HTR-8/SVneo (cell line): Measurements from ENCODE around the gene SMTNL1.
"Not testable (repeated sequence)": the region's sequence is repeated elsewhere in the genome, so short reads cannot be mapped to it uniquely, and the experiment has no call there.

Experiments
- DNase-seq: peaks from one replicate; pipeline ENCODE4 v3.0.0; 2011; ENCODE audit warnings: low spot score, mixed read lengths; ENCODE audit not compliant: insufficient read length
- FAIRE-seq: peaks from 2 replicates; lab custom pipeline; 2011; peaks lifted over from hg19 to GRCh38; lab: Jason Lieb, UNC

SMTNL1 gene

DNA sequence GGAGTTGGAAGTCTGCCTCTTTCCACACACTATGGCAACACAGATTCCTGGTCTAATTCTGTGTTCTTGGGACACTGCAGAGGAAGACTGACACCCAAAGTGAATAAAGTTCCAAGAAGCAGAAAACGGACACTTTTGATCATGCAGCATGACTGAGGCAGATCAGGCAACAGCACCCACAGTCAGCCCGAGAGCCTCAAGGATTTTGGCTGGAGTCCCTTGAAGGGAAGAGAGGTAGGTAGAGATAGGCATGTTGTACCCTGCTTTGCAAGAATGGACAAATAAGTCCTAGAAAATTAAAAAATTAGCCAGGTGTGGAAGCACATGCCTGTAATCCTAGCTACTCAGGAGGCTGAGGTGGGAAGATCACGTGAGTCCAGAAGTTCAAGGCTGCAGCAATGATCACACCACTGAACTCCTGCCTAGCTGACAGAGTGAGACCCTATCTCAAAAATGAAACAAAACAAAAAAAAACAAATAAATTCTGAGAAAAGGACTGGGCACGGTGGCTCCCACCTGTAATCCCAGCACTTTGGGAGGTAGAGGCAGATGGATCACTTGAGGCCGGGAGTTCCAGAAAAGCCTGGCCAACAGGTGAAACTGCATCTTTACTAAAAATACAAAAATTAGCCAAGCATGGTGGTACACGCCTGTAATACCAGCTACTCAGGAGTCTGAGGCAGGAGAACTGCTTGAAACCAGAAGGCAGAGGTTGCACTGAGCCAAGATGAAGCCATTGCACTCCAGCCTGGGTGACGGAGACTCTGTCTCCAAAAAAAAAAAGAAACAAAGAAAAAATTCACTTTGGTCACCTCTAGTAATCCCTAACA lies 28.8 kb upstream of the SMTNL1 start:
- DNase-seq: no peak
- FAIRE-seq: no peak

DNA sequence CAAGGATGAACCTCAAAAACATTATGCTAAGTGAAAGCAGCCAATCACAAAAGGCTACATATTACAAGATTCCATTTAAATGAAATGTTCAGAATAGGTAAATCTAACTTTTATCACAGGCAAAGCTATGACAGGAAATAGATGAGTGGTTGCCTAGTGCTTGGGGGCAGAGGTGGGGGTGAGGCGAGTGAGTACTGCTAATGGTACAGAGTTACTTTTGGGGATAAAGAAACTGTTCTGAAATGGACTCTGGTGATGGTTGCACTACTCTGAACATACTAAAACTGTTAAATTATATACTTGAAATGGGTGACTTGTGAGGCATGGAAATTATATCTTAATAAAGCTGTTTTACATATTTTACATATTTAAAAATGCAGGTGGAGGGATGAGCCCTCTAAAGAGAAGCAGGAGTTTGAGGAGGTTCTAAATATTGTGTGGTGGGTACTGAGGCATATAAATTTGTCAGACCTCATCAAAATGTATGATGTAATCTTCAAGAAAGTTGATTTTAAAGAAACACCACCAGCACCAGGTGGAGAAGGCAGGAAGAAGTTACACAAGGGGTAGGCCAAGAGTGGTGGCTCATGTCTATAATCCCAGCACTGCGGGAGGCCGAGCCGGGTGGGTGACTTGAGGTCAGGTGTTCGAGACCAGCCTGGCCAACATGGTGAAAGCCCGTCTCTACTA lies 25.5 kb upstream of the SMTNL1 start:
- FAIRE-seq (no peak), DNase-seq (no peak)

DNA sequence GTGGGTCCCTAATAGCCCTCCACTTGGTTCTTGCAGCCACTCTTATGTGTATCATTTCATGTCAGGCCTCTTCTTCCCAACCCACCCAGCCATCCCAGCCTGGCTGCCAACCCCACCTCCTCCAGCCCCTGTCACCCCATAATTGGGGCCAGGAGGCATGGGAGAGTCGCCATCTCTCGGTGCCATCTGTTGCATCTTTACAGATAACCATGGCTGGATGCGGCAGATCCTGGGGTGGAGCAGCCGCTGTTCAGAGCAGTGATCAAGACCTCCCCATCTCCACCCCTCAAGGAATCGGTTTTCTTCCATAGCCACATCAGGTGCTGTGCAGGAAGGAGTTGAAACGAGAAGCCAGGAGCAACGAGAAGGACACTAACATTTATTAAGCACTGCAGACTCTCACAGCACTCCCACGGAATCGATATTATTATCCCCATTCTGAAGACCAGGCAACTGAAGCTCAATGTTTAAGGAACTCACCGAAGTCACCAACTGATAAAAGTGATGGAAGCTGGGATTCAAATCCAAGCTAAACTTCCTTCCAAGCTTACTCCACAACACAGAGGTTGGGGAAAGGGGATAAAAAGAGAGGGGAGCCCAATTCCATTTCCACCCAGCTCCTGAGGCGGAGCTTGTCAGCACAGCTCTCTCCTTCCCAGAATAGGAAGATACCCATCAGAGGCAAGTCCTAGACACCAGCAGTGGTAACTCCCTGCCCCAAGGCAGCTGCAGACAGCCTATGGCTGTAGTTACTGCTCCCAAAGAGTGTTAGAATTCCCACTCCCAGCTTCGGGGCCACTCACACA lies 24.5 kb upstream of the SMTNL1 start:
- FAIRE-seq (no peak), DNase-seq (no peak)

DNA sequence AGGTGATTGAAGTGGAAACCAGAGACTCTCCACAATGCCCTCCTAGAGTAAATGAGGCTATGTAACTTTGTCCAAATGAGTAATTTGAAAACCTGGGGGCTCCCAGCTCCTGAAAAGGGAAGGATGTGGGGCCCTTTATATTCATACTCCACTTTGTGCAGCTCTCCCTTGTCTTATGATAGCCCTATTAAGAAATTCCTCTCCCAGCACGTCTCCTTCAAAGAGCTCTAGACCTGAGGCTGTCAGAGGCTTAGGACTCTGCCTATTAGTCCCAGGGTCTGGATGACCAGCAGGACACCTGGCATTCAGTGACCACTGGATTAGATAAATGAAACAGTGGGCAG lies 24.0 kb upstream of the SMTNL1 start:
- DNase-seq (no peak), FAIRE-seq (no peak)

DNA sequence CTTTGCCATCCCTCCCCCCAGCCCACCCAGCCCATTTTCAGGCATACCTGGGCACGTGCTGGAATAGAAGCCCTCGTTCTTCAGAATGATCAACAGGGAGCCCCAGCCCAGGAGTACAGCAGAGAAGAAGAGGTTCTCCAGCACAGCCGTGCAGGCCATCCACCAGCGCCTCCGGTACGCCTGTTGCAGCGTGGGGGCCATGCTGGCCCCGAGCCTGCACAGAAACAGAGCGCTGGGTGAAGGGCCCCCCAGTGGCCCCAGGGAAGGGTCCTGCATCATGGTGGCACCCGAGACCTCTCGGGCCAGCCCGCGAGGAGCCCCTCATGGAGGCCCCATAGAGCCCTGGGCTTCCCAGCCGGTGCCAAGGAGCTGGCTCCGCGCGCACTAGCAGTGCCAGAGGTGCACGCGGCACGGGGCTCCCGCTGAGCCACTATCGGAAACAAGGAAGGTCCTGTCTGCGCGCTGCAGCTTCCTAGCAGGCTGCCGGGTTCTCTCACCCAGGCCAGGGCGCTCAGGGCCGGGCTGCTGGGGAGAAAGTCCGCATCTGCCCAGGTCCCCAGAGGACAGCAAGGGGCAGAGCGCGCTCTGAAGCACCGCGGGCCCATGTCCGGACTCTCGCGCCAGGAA lies 23.4 kb upstream of the SMTNL1 start:
- FAIRE-seq (no peak), DNase-seq (no peak)

DNA sequence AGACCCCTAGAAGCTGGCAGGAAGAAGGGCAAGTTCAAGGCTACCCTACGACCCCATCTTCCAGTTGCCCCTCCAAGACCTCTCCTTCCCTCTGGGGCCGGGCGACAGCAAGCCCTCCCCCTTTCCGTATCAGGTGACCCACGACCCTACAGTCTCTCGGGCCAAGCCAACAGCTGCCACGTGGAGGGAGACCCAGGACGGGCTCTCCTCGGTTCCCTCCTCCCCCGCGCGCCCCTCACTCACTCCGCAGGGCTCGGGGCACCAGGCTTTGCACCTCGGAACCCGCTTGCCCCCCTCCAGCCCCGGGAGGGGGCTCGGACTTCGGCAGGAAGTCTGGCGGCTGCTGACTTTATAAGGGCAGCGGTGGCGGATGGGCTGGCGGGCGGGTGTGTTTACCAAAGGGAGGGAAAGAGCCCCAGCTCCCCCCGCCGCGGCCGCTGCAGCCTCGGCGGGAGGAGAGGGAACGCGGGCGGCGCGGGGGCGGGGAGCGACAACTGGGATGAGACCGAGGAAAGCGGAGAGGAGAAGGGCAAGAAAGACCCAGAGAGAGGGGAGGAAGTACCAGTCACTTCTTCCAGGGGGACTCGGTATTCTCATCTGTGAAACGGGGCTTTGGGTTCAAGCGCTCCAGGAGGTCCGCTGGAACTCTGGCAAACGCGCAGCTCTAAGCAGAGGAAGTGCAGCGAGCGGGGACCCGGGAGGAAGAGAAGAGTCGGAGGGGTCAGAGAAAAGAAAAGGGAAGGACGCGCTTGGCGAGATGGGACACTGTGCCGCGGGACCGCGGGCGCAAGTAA lies 22.7 kb upstream of the SMTNL1 start:
- FAIRE-seq: no peak

DNA sequence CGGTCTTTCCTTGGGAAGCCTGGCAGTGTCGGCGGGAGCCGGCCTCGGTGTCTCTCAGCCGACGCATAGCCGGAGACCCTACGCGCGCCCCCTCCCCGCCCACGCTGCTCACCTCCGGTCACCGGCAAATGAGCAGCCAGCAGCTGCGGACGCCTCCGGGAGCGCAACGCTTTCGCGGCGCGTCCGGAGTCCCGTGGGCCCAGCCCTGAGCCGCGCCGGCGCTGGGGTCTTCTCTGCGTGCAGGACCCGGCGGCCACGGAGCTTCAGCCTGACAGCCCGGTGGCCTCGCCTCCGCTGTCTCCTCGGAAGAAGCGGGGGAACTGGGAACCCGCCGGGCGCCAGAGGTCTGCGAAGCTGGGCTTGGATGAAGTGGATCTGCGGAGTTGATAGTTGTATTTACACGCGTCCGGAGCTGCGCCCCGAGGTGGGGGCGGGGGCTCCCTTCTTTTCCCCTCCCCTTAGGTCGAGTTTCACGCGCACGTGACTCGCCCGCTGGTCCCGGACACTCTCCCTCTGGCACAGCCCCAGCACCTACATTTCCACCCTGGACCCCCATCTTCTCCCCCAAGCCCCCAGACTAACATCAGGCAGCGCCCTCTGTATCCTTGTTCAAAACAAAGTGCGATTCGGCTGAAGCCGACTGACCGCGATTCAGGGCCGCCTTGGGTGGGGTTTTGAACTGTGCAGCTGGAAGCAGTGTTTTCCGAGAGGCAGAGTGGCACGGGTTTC lies 21.9 kb upstream of the SMTNL1 start, which contains the start of gene SLC43A1:
SLC43A1 (minus strand) TSS at position 371 of the 729 bp plus-strand sequence. CDS start 1,591 bp downstream, outside the sequence.
- DNase-seq (peak; percentile 67), FAIRE-seq (peak; percentile 33)

More for the DNA sequence above, 22.7 kb upstream of the SMTNL1 start:
- DNase-seq: no peak

DNA sequence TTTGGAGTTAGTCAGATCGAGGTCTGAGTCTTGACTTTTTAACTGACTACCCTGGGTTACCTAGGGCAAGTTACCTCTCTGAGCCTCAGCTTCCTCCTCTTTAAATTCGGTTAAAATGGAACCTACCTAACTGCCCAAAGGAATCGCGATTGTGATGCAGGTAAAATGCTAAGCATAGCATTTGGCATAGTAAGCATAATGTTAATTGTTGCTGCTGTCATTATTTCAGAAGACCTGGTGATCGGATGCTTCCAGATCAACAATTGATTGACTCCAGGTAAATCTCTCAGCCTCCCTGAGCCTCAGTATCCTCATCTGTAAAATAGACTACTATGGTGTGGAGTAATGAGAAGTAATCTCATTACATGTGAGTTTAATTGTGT lies 21.3 kb upstream of the SMTNL1 start:
- DNase-seq: no peak
- FAIRE-seq: no peak

DNA sequence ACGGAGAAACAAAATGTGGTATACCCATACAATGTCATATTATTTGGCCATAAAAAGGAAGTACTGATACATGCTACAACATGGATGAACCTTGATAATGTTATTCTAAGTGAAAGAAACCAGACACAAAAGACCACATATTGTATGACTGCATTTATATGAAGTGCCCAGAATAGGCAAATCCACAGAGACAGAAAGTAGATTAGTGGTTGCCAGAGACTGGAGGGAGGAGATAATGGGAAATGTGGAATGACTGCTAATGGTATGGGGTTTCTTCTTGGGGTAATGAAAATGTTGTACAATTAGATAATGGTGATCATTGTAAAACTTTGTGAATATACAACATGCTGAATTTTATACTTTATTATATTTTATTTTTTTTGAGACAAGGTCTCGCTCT lies 16.3 kb upstream of the SMTNL1 start:
- no peak for DNase-seq
- FAIRE-seq: no peak

DNA sequence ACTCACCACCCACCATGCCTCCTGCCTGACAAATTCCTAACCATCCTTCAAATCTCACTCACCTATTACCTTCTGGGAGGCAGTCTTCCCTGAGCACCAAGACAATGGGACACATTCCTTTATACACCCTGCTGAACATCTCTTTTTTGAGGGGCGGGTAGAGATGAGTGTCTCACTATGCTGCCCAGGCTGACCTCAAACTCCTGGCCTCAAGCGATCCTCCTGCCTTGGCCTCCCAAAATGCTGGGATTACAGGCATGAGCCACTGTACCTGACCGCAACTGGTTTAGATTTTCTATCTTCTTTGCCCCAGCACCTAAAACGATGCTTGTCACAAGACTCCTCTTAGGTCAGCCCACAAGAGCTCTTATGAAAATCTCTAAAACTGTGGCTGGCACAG lies 14.0 kb upstream of the SMTNL1 start:
- no peak for FAIRE-seq
- no peak for DNase-seq

DNA sequence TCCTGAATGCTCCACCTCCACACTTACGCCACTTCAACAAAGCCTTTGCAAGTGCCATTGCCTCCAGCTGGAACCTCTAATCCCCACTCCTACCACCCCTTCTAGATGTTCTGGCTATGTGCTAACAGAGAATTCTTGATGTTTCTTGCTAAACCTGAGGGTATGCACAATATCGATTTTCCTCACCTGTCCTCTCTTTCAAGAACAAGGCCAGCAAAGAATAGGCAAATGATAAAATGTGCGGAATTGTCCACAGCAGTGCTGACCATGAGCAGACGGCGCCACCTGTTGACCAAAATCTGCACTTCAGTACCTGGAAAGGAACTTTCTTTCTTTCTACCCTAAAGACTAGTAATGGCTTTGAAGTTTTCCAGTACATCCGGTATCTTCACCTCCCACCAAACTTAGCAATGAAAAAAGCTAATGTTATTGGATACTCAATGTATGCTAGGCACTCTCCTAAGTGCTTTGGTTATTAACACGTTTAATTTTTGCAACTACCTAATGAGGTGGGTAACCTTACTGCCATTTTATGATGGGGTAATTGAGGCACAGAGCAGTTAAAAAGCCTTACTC lies 10.3 kb upstream of the SMTNL1 start:
- no peak for FAIRE-seq

DNA sequence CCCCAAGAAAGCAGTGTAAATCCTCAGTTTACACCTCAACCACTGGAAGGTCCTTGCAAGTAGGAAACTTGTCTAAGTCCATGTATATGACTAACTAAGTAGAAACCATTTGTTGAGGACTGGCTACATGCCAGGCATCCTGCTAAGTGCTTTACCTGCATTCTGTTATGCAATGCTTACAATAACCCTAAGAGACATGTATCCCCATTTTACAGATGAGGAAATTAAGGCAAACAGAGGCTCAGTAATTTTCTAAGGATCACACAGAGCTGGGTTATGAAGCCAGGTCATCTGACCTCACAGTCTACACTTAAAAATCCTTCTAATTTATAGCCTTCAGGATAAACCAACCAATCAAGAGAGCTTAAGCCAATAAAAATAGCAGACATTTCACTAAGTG lies 8.4 kb upstream of the SMTNL1 start:
- DNase-seq: no peak
- FAIRE-seq: no peak

More for the DNA sequence above, 10.3 kb upstream of the SMTNL1 start:
- DNase-seq: peak; percentile 53

DNA sequence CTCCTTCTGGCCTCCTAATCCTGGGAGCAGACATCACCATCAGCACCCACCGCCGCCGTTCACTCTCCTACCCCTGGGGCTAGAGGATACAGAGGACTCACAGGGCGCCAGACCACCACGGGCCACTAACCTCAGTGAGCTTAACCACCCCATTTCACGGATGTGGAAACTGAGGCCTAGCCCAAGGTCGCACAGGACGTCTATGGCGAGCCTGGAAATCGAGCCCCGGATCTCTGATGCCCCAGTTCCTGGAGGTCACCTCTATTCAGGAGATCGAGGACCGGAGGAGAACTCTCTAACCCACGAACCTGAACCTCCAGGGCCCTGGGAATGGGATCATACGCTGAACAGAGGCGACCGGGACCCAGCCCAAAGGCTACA lies 7.2 kb upstream of the SMTNL1 start:
- DNase-seq (no peak), FAIRE-seq (peak; percentile 33)

DNA sequence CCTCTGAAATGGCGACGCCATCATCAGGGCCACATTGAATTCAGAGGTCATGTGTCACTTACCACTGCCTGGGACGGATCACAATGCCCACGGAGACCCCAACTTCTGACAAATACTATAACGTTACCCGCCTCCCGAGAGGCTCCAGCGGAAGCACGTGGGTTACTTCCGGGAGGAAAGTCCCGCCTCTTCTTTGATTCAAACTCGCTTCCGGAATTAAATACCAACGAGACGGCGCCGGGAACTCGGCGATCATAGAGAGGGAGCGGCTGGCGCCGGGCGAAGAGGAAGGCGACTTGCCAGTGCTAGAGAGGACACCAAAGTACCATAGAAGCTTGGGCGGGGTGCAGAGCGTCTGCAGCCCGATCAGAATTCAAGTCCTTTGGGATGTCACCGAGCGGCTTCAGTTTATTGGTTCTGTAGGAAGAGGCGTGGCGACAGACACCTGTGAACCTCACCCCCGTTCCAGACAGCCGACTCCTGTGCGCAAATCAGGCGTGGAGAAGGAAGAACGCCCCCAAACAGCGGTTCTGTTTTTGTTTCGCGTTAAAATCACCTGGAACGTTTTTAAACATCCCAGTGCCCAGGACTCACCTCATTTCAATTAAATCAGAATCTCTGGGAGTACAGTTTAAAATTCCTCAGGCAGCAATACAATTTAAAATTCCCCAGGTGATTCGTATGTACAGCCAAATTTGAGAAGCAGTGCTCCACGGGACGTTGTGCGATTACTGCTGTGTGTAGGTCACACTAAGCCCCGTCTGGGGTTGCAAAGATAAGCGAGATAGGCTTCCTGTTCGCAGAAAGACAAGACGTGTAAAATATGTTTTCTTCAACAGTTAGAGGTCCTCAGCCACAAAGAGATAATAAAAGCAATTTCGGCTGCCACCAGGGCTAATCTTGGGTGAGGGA lies 6.5 kb upstream of the SMTNL1 start, which contains the start of gene TIMM10:
TIMM10 (minus strand) TSS at position 159 of the 912 bp plus-strand sequence. CDS start 565 bp downstream, outside the sequence.
- FAIRE-seq (no peak), DNase-seq (peak; percentile 96)

DNA sequence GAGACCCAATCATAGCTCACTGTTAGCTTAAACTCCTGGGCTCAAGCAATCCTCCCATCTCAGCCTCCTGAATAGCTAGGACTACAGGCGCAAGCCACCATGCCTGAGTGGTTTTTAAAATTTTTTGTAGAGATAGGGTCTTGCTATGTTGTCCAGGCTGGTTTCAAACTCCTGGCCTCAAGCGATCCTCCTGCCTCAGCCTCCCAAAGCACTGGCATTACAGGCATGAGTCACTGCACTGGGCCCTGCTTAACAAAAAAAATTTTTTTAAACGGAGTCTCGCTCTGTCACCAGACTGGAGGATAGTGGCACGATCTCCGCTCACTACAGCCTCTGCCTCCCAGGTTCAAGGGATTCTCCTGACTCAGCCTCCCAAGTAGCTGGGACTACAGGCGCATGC lies 2.9 kb upstream of the SMTNL1 start:
- FAIRE-seq, DNase-seq: not testable (repeated sequence)

DNA sequence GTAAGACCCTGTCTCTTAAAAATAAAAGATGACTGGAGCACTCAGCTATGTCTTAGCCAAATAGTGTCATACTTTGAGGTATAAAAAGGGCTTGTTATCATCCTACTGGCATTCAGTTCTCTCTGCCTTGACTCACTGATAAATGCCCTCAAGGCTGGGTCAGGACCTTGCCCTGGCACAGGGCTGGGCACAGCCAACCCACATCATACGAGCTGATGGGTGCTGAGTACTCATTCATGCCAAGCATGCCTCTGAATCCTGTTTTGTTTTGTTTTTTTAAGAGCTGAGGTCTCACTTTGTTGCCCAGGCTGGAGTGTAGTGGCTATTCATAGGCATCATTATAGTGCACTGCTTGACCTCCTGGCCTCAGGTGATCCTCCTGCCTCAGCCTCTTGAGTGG lies 1.9 kb downstream of the SMTNL1 start:
- no peak for DNase-seq
- no peak for FAIRE-seq

DNA sequence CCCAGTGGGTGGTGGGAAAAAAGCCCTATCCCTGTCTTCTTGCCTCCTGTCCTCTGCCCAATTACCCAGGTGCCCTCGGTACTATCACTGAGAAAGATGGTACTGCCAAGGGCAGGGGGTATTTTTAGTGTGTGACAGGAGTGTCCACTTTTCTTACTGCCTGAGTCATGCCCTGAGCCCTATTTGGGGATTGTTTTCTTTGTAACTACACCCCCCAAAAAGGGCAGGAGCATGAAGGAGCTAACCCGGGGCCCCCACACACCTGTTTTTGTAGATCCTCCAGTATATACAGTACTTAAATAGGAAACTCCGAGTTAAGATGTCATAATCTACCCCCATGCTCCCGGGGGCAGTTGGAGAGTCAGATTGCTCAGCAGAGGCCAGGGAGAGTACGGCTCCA lies 3.8 kb downstream of the SMTNL1 start:
- no peak for FAIRE-seq
- DNase-seq: no peak
